Measurements from ENCODE around the gene PDE4B. TPM values are rescaled to one million over a fixed set of nuclear protein-coding genes. Genes with fewer than 3 reads are reported as not detected.

PDE4B gene
- total RNA-seq, 2 donors from 2014 or later, result 4.3 to 18.0 TPM

DNA sequence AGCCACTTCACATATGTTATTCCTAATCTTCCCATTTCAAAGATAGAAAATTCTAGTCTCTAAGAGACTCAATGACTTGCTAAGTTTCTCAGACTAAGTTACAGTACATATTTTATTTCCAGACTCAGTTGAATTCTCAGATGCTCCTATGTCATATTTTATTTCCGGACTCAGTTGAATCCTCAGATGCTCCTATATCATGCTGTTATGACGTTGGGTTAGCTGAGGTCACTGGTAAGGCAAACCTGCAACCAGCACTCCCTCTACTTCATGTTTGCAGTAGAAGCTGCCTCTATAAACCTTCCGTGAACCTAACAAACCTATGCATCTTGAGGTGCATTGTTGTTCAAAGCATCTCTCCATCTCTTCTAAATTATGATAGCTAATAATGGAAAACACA is 554.2 kb downstream of the PDE4B start:
- peaks cover 69% of the 10 kb centered on the region for H3K4me1 Mint-ChIP-seq
- WGBS, 2 experiments (ENCODE audit: insufficient coverage in 1 of 2, insufficient read length in 1 of 2), result 90 to 97% methylated on average over 2 to 3 of the region's 3 CpGs
- H3K27me3 Mint-ChIP-seq (ENCODE audit: insufficient read depth), result no peaks in the 10 kb centered on the region

DNA sequence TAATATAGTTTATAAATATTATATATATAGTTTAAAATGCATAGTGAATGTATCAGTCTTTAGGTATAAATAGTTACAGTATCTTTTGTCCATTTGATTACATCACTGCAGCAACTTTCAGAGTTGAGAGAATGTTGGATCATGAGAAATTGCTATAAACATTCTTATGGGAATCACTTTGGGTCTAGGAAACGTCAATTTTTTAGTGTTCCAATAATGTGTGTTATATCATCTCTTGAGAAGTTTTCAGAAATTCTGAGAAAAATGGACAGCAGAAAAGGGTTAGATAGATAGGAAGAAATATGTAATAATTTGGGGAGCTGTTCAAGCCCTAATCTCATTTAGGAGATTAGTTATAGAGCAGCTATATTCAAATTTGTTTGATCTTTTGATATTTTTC is 556.1 kb downstream of the PDE4B start:
- Histone ChIP-seq H3K9ac (ENCODE audit: extremely low read depth, low read length, poor library complexity, severe bottlenecking) (no peak overlapping the region), H3K27me3 (ENCODE audit: control insufficient read depth, insufficient read depth, low read length, poor library complexity, severe bottlenecking) (no peaks in the 10 kb centered on the region), H3K4me1 (ENCODE audit: control insufficient read depth, insufficient read depth, low read length) (peaks cover 34% of the 10 kb centered on the region), H3K4me3 (ENCODE audit: low read length) (no peak overlapping the region), H3K9me3 (ENCODE audit: control insufficient read depth, low read length) (no peaks in the 10 kb centered on the region), H3K36me3 (ENCODE audit: control insufficient read depth, insufficient read depth, low read length) (no peaks in the 10 kb centered on the region), H3K27ac (ENCODE audit: low read depth, low read length) (no peak overlapping the region)
- Mint-ChIP-seq H3K27ac (no peak overlapping the region), H3K9me3 (no peaks in the 10 kb centered on the region), H3K27me3 (ENCODE audit: insufficient read depth) (no peaks in the 10 kb centered on the region), H3K36me3 (ENCODE audit: low read depth) (no peaks in the 10 kb centered on the region), H3K4me1 (peaks cover 79% of the 10 kb centered on the region), H3K4me3 (no peak overlapping the region)
- no peak for DNase-seq
- WGBS, 2 experiments (ENCODE audit: insufficient coverage in 1 of 2, insufficient read length in 1 of 2), result 94 to 100% methylated on average over 1 of the region's 1 CpG
- TF ChIP-seq, protein P1, sequence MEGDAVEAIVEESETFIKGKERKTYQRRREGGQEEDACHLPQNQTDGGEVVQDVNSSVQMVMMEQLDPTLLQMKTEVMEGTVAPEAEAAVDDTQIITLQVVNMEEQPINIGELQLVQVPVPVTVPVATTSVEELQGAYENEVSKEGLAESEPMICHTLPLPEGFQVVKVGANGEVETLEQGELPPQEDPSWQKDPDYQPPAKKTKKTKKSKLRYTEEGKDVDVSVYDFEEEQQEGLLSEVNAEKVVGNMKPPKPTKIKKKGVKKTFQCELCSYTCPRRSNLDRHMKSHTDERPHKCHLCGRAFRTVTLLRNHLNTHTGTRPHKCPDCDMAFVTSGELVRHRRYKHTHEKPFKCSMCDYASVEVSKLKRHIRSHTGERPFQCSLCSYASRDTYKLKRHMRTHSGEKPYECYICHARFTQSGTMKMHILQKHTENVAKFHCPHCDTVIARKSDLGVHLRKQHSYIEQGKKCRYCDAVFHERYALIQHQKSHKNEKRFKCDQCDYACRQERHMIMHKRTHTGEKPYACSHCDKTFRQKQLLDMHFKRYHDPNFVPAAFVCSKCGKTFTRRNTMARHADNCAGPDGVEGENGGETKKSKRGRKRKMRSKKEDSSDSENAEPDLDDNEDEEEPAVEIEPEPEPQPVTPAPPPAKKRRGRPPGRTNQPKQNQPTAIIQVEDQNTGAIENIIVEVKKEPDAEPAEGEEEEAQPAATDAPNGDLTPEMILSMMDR (conservative IDR thresholded peaks at IDR 0.05), result no peak

More for the DNA sequence above, 554.2 kb downstream of the PDE4B start:
- H3K27ac ChIP-seq (ENCODE audit: low read depth, low read length), result no peak overlapping the region
- no peak overlapping the region for H3K9ac ChIP-seq (ENCODE audit: extremely low read depth, low read length, poor library complexity, severe bottlenecking)
- no peak overlapping the region for H3K4me3 ChIP-seq (ENCODE audit: low read length)
- no peaks in the 10 kb centered on the region for H3K36me3 Mint-ChIP-seq (ENCODE audit: low read depth)
- H3K4me3 Mint-ChIP-seq, result no peak overlapping the region
- H3K27ac Mint-ChIP-seq, result no peak overlapping the region
- no peaks in the 10 kb centered on the region for H3K36me3 ChIP-seq (ENCODE audit: control insufficient read depth, insufficient read depth, low read length)
- TF ChIP-seq, protein P1 (conservative IDR thresholded peaks at IDR 0.05), result no peak
- no peaks in the 10 kb centered on the region for H3K27me3 ChIP-seq (ENCODE audit: control insufficient read depth, insufficient read depth, low read length, poor library complexity, severe bottlenecking)
- no peaks in the 10 kb centered on the region for H3K9me3 Mint-ChIP-seq
- no peak for DNase-seq
- no peaks in the 10 kb centered on the region for H3K9me3 ChIP-seq (ENCODE audit: control insufficient read depth, low read length)
- peaks cover 21% of the 10 kb centered on the region for H3K4me1 ChIP-seq (ENCODE audit: control insufficient read depth, insufficient read depth, low read length)

DNA sequence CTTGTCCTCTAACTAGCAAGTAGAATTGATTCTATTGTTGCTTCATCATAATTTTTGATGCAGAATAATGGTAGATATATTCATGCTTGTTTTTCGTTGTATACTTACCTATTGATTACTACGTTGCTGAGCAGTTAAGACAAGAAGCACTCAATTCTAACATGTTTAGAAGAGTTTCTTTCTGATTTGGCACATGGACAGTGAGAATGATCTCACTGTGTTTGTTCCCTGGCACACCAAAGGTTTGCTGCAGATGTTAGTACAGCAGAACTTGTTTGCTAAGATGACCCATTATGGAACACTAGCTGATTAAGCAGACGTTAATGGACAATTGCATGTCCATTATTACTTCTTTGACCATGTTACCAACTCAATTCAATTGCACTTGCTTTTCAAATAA is 556.5 kb downstream of the PDE4B start:
- DNase-seq, result no peak
- TF ChIP-seq, protein P1 (conservative IDR thresholded peaks at IDR 0.05), result no peak
- H3K27ac Mint-ChIP-seq, result peak overlapping the region; percentile 96
- no peaks in the 10 kb centered on the region for H3K27me3 Mint-ChIP-seq (ENCODE audit: insufficient read depth)
- H3K4me3 Mint-ChIP-seq, result no peak overlapping the region
- WGBS, 2 experiments (ENCODE audit: insufficient coverage in 1 of 2, insufficient read length in 1 of 2), result 84 to 94% methylated on average over 3 of the region's 3 CpGs
- Histone ChIP-seq H3K36me3 (ENCODE audit: control insufficient read depth, insufficient read depth, low read length) (no peaks in the 10 kb centered on the region), H3K9me3 (ENCODE audit: control insufficient read depth, low read length) (no peaks in the 10 kb centered on the region), H3K27me3 (ENCODE audit: control insufficient read depth, insufficient read depth, low read length, poor library complexity, severe bottlenecking) (no peaks in the 10 kb centered on the region), H3K4me3 (ENCODE audit: low read length) (no peak overlapping the region), H3K9ac (ENCODE audit: extremely low read depth, low read length, poor library complexity, severe bottlenecking) (no peak overlapping the region), H3K27ac (ENCODE audit: low read depth, low read length) (no peak overlapping the region), H3K4me1 (ENCODE audit: control insufficient read depth, insufficient read depth, low read length) (peaks cover 34% of the 10 kb centered on the region)
- no peaks in the 10 kb centered on the region for H3K36me3 Mint-ChIP-seq (ENCODE audit: low read depth)
- peaks cover 80% of the 10 kb centered on the region for H3K4me1 Mint-ChIP-seq
- no peaks in the 10 kb centered on the region for H3K9me3 Mint-ChIP-seq

Data from endodermal cell (in vitro differentiated cells).